Right lobe of liver (tissue), 6 donors: ENCODE data around the gene TRIM24. TPM values are rescaled to one million over a fixed set of nuclear protein-coding genes. Genes with fewer than 3 reads are reported as not detected.

ENCODE experiments used
- ATAC-seq, 4 donors: fragments of 200-7000 bp; cut with Tn5 transposase; one replicate each; pipeline ENCODE4 v1.9.1; 2020; ENCODE audit warnings: mild to moderate bottlenecking in 4 of 4, moderate library complexity in 4 of 4
- DNase-seq, 3 donors: peaks; one replicate each; pipeline ENCODE4 v3.0.0-alpha.2; 2020
- H3K27ac ChIP-seq, 3 donors: fragments of 200-600 bp; one replicate each; pipeline ENCODE4 v1.8.0; 2022
- H3K27me3 ChIP-seq, 2 donors: fragments of 200-600 bp; one replicate each; pipeline ENCODE4 v1.8.0; 2022
- H3K36me3 ChIP-seq, 4 donors: fragments of 200-600 bp; sonication (generic) in 1 of 4; one replicate each; pipeline versions ENCODE4 v1.5.1 to v1.8.0; 2017 to 2022; ENCODE audit warnings: control low read depth in 1 of 4
- H3K4me1 ChIP-seq, 4 donors: fragments of 200-600 bp; sonication (generic) in 1 of 4; one replicate each; pipeline versions ENCODE4 v1.5.1 to v1.8.0; 2017 to 2022; ENCODE audit warnings: control low read depth in 1 of 4
- H3K4me3 ChIP-seq, 3 donors: fragments of 200-600 bp; one replicate each; pipeline ENCODE4 v1.8.0; 2022
- H3K9me3 ChIP-seq, 4 donors: fragments of 200-600 bp; sonication (generic) in 1 of 4; one replicate each; pipeline versions ENCODE4 v1.5.1 to v1.8.0; 2017 to 2022; ENCODE audit warnings: control low read depth in 1 of 4
- POLR2A ChIP-seq: fragments of 450-650 bp; IDR thresholded peaks from one replicate; pipeline ENCODE4 v1.6.1; 2017; ENCODE audit warnings: antibody characterized with exemption, mild to moderate bottlenecking
- WGBS: methylation state at CpG from one replicate; pipeline ENCODE4 v1.1.6; 2018; ENCODE audit warnings: low coverage, low lambda C conversion rate; ENCODE audit not compliant: insufficient coverage; ENCODE audit errors: missing lambda C conversion rate; 5-methylcytosine and 5-hydroxymethylcytosine counted together
- intact Hi-C, 2 donors: fragments of 100-400 bp; cut with DNase I; formaldehyde crosslinking; loops; one replicate each; pipeline versions ENCODE4 v1.11.2 to v1.14.1; 2022
- total RNA-seq, 6 experiments: library from RNA; depleted of rRNA in 2 of 6; stranded (reverse); fragments of >200 nt in 2 of 6; fragmentation: NEBNext Ultra II Directional in 3 of 6; extraction: Animal tissue kit (Norgen Biotek cat#: 25700) in 3 of 6; gene quantifications; one replicate each; pipeline versions ENCODE4 v1.1.0 to v1.2.4, GENCODE V29; 2016 to 2023
- TF ChIP-seq, protein P1 (sequence below), 4 donors: fragments of 200-600 bp in 3 of 4; fragments of 450-650 bp in 1 of 4; IDR thresholded peaks; one replicate each; pipeline versions ENCODE4 v1.5.1 to v1.8.0; 2016 to 2022; ENCODE audit warnings: antibody characterized with exemption in 4 of 4, mild to moderate bottlenecking in 2 of 4
- donor health status: DM: no; HTN: yes; CAD: no.
- donor health status: DM: no; HTN: no; CAD: no.
- donor health status: DM: no; HTN: no; CAD: no.
- donor health status: DM: no; HTN: yes; CAD: no.
- donor health status: DM: no; HTN: yes; CAD: no.

TRIM24 gene
- total RNA-seq, 6 experiments from 2014 or later: 14.5 to 18.9 (median 16.5) TPM

DNA sequence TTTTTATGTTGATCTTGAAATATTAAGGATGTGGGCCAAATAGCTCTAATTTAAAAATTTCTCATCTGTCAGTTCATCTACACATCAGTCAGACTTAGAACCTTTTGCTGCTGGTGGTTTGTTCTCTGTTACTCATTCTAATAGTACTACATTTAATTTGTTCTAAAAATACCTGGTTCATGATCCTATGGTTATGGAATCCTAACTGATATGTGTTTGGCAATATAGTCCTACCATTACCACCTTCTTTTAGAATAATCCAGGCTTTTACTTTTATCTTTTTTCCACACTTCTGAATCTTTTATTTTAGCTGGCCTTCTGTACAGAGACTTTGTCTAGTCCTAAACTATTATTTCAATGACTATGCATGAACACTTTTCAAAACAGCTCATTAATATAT is 124.2 kb downstream of the TRIM24 start:
- H3K27me3 ChIP-seq: no peaks in the 10 kb centered on the region
- H3K4me3 ChIP-seq: no peak overlapping the region
- DNase-seq (no peak), ATAC-seq (no peak)
- H3K9me3 ChIP-seq: no peaks in the 10 kb centered on the region
- H3K36me3 ChIP-seq: peaks cover 0 to 52% (median 20%) of the 10 kb centered on the region in 4 donors
- intact Hi-C loops: no loop called here
- H3K27ac ChIP-seq: no peak overlapping the region
- TF ChIP-seq, protein P1, sequence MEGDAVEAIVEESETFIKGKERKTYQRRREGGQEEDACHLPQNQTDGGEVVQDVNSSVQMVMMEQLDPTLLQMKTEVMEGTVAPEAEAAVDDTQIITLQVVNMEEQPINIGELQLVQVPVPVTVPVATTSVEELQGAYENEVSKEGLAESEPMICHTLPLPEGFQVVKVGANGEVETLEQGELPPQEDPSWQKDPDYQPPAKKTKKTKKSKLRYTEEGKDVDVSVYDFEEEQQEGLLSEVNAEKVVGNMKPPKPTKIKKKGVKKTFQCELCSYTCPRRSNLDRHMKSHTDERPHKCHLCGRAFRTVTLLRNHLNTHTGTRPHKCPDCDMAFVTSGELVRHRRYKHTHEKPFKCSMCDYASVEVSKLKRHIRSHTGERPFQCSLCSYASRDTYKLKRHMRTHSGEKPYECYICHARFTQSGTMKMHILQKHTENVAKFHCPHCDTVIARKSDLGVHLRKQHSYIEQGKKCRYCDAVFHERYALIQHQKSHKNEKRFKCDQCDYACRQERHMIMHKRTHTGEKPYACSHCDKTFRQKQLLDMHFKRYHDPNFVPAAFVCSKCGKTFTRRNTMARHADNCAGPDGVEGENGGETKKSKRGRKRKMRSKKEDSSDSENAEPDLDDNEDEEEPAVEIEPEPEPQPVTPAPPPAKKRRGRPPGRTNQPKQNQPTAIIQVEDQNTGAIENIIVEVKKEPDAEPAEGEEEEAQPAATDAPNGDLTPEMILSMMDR (IDR thresholded peaks at IDR 0.05): no peak
- TF ChIP-seq POLR2A: no peak
- no peaks in the 10 kb centered on the region for H3K4me1 ChIP-seq

DNA sequence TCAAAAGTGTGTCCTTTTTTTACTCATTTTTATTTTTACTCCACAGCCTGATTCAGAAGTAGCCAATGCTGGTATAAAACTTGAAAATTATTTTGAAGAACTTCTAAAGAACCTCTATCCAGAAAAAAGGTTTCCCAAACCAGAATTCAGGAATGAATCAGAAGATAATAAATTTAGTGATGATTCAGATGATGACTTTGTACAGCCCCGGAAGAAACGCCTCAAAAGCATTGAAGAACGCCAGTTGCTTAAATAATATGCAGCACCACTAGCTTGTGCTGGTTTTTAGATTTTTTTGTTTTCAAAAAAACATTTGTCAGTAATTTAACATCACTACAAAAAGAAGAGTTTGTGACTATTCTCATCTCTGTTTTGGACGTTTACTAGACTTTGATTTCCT is 124.6 kb downstream of the TRIM24 start:
- ATAC-seq (no peak), DNase-seq (no peak)
- intact Hi-C loops: no loop called here
- Histone ChIP-seq H3K36me3 (peaks cover 0 to 48% (median 18%) of the 10 kb centered on the region in 4 donors), H3K4me1 (no peaks in the 10 kb centered on the region), H3K9me3 (no peaks in the 10 kb centered on the region), H3K27me3 (no peaks in the 10 kb centered on the region), H3K27ac (no peak overlapping the region), H3K4me3 (no peak overlapping the region)
- no peak for TF ChIP-seq POLR2A
- TF ChIP-seq, protein P1 (IDR thresholded peaks at IDR 0.05): no peak
- 76% methylated on average over 4 of the region's 4 CpGs for WGBS

DNA sequence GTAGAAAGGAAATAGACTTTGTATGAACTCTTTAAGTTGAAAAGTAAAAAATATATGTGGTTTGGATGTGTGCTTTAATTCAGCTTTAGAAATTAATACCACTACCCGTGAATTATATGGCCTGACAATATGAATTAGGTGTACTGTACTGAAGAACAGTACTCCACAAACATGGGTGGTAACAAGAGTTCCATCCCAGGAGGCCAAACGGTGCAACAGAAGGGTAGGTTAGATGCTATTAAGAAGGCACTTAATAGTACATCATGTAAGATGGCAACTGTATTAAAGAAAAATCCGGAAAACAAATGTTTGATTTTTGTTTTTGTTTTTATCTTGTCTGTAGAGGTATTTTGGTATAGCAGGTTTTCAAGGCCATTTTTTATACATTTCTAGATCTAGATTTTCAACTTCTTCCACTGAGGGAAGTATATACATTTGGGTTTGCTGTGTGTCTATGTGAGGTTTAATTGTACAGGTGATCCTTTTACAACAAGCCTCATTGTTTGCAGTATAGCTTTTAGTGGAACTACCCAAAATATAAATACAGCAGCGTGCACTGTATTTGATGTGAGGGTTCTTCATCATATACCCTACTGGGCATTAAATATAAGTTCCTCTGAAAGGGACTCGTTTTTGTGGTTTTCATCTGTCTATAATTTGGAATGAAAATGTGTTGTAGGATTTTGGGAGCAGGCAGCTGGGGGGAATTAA is 125.4 kb downstream of the TRIM24 start:
- H3K36me3 ChIP-seq: peaks cover 0 to 41% (median 14%) of the 10 kb centered on the region in 4 donors
- intact Hi-C loops: no loop called here
- WGBS: 81% methylated on average over 5 of the region's 5 CpGs
- ATAC-seq: no peak
- no peaks in the 10 kb centered on the region for H3K27me3 ChIP-seq
- no peaks in the 10 kb centered on the region for H3K9me3 ChIP-seq
- TF ChIP-seq, protein P1 (IDR thresholded peaks at IDR 0.05): no peak
- no peak for TF ChIP-seq POLR2A
- DNase-seq: no peak
- H3K4me3 ChIP-seq: no peak overlapping the region
- no peaks in the 10 kb centered on the region for H3K4me1 ChIP-seq
- no peak overlapping the region for H3K27ac ChIP-seq

DNA sequence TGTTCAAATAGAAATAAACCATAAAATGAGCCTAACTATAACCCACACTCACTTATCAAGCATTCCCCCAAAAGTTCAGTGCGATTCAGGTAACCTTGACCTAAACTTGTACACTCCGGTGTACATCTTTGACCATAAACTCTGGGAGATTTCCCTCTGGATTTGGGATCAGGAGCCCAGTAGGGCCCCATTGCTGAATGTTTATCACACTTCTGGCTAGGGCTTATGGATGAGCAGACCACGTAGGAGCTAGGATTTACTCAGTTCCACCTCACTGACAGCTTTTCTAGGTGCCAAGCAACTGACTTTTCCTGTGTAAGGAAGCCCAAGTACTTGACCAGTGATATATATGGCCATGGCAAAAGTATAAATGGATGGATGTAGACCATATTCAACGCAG is 127.4 kb downstream of the TRIM24 start:
- DNase-seq (no peak), ATAC-seq (no peak)
- Histone ChIP-seq H3K36me3 (peaks cover 0 to 25% (median 6%) of the 10 kb centered on the region in 4 donors), H3K4me3 (no peak overlapping the region), H3K4me1 (no peaks in the 10 kb centered on the region), H3K9me3 (no peaks in the 10 kb centered on the region), H3K27ac (no peak overlapping the region), H3K27me3 (no peaks in the 10 kb centered on the region)
- TF ChIP-seq POLR2A: no peak
- TF ChIP-seq, protein P1 (IDR thresholded peaks at IDR 0.05): no peak
- intact Hi-C loops: no loop called here
- WGBS: 96% methylated on average over 4 of the region's 4 CpGs
